ENCODE results near the gene CBY1. TPM values are rescaled to one million over a fixed set of nuclear protein-coding genes. Genes with fewer than 3 reads are reported as not detected.
A peak's percentile ranks its signal among the peaks of the same experiment; 100 is the strongest.

CBY1 gene
- total and polyA plus RNA-seq, 10 of the 15 experiments (the other 5 are each of a cell fraction or from before 2014, with no cell fraction given), result 7.3 to 18.6 (median 11.9) TPM

DNA sequence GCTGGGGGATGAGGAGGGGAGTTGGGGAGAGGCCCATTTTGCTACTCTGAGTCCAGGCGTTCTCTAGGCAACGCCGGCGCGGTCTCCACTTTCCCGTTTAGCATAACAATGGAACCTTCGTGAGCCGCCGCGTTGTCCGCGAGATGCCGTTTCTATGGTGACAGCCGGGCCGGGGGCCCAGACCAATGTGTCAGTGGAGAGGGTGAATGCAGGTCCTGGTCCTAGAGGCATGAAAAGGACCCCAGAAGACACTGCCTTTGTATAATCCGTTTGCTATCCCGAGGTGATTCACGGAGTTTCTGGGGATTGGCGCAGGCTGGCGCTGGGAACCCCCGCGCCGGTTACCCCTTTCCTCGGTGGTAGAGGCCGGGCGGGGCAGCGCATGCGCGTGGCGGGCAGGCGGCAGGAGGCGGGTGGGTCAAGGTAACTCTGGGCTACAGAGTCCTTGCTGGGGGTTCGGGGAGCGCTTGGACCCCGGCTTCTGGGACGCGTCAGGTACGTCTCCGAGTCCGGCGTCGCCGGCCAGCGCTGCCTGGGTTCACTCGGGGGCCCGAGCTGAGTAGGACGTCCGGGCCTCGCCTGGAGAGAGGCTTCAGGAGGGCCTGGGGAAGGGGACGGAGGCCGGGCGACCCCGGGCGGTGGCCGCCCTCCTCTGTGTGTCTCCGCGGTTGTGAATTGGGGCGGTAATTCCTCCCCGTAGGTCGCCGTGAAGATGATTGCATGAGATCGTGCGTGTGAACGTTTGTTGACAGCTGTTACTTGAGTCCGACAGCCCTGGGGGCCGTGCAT lies at the start of gene CBY1, which contains the start of gene FAM227A (continued):
- no peak for TF ChIP-seq MEF2B (IDR thresholded peaks at IDR 0.05; ENCODE audit: partially characterized antibody, poor library complexity, severe bottlenecking)
- peak; percentile 89 for TF ChIP-seq NRF1 (conservative IDR thresholded peaks at IDR 0.05; ENCODE audit: low read depth, low read length)
- no peak for TF ChIP-seq CBX5 (IDR thresholded peaks at IDR 0.05; ENCODE audit: low read depth)
- peak; percentile 91 for TF ChIP-seq SIN3A (IDR thresholded peaks at IDR 0.05; ENCODE audit: low read depth, low read length)
- TF ChIP-seq, protein P1, sequence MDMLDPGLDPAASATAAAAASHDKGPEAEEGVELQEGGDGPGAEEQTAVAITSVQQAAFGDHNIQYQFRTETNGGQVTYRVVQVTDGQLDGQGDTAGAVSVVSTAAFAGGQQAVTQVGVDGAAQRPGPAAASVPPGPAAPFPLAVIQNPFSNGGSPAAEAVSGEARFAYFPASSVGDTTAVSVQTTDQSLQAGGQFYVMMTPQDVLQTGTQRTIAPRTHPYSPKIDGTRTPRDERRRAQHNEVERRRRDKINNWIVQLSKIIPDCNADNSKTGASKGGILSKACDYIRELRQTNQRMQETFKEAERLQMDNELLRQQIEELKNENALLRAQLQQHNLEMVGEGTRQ (IDR thresholded peaks at IDR 0.05; ENCODE audit: borderline replicate concordance, low read depth, low read length), result no peak
- TF ChIP-seq, protein P2, sequence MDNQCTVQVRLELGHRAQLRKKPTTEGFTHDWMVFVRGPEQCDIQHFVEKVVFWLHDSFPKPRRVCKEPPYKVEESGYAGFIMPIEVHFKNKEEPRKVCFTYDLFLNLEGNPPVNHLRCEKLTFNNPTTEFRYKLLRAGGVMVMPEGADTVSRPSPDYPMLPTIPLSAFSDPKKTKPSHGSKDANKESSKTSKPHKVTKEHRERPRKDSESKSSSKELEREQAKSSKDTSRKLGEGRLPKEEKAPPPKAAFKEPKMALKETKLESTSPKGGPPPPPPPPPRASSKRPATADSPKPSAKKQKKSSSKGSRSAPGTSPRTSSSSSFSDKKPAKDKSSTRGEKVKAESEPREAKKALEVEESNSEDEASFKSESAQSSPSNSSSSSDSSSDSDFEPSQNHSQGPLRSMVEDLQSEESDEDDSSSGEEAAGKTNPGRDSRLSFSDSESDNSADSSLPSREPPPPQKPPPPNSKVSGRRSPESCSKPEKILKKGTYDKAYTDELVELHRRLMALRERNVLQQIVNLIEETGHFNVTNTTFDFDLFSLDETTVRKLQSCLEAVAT (IDR thresholded peaks at IDR 0.05), result peak; percentile 60; the same call in 1 of the 2 replicates
- TF ChIP-seq MEF2A (IDR thresholded peaks at IDR 0.05; ENCODE audit: insufficient read depth, low read depth, low read length), result no peak
- peak; percentile 99 for TF ChIP-seq KLF5 (IDR thresholded peaks at IDR 0.05; ENCODE audit: partially characterized antibody)
- no peak for TF ChIP-seq PAX8 (IDR thresholded peaks at IDR 0.05)
- TF ChIP-seq NBN (IDR thresholded peaks at IDR 0.05), result peak; percentile 61; the same call in 1 of the 2 replicates
- no peak for TF ChIP-seq GABPA (IDR thresholded peaks at IDR 0.05; ENCODE audit: low read depth)
- TF ChIP-seq, protein P3, sequence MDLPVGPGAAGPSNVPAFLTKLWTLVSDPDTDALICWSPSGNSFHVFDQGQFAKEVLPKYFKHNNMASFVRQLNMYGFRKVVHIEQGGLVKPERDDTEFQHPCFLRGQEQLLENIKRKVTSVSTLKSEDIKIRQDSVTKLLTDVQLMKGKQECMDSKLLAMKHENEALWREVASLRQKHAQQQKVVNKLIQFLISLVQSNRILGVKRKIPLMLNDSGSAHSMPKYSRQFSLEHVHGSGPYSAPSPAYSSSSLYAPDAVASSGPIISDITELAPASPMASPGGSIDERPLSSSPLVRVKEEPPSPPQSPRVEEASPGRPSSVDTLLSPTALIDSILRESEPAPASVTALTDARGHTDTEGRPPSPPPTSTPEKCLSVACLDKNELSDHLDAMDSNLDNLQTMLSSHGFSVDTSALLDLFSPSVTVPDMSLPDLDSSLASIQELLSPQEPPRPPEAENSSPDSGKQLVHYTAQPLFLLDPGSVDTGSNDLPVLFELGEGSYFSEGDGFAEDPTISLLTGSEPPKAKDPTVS (IDR thresholded peaks at IDR 0.05; ENCODE audit: low read depth, low read length), result no peak
- TF ChIP-seq, protein P4, sequence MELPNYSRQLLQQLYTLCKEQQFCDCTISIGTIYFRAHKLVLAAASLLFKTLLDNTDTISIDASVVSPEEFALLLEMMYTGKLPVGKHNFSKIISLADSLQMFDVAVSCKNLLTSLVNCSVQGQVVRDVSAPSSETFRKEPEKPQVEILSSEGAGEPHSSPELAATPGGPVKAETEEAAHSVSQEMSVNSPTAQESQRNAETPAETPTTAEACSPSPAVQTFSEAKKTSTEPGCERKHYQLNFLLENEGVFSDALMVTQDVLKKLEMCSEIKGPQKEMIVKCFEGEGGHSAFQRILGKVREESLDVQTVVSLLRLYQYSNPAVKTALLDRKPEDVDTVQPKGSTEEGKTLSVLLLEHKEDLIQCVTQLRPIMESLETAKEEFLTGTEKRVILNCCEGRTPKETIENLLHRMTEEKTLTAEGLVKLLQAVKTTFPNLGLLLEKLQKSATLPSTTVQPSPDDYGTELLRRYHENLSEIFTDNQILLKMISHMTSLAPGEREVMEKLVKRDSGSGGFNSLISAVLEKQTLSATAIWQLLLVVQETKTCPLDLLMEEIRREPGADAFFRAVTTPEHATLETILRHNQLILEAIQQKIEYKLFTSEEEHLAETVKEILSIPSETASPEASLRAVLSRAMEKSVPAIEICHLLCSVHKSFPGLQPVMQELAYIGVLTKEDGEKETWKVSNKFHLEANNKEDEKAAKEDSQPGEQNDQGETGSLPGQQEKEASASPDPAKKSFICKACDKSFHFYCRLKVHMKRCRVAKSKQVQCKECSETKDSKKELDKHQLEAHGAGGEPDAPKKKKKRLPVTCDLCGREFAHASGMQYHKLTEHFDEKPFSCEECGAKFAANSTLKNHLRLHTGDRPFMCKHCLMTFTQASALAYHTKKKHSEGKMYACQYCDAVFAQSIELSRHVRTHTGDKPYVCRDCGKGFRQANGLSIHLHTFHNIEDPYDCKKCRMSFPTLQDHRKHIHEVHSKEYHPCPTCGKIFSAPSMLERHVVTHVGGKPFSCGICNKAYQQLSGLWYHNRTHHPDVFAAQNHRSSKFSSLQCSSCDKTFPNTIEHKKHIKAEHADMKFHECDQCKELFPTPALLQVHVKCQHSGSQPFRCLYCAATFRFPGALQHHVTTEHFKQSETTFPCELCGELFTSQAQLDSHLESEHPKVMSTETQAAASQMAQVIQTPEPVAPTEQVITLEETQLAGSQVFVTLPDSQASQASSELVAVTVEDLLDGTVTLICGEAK (IDR thresholded peaks at IDR 0.05; ENCODE audit: borderline replicate concordance), result no peak; the same call in 1 of the 2 replicates
- TF ChIP-seq NR2F1 (conservative IDR thresholded peaks at IDR 0.05), result peak; percentile 39; the same call in 1 of the 2 replicates
- no peak for TF ChIP-seq WRNIP1 (IDR thresholded peaks at IDR 0.05; ENCODE audit: borderline replicate concordance, low read depth, low read length)
- peak; percentile 36; the same call in 1 of the 2 replicates for TF ChIP-seq GATAD2B (conservative IDR thresholded peaks at IDR 0.05; ENCODE audit: low read depth)
- TF ChIP-seq, protein P5, sequence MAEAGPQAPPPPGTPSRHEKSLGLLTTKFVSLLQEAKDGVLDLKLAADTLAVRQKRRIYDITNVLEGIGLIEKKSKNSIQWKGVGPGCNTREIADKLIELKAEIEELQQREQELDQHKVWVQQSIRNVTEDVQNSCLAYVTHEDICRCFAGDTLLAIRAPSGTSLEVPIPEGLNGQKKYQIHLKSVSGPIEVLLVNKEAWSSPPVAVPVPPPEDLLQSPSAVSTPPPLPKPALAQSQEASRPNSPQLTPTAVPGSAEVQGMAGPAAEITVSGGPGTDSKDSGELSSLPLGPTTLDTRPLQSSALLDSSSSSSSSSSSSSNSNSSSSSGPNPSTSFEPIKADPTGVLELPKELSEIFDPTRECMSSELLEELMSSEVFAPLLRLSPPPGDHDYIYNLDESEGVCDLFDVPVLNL (IDR thresholded peaks at IDR 0.05; ENCODE audit: low read depth, low read length), result peak; percentile 60
- TF ChIP-seq BRCA1 (IDR thresholded peaks at IDR 0.05; ENCODE audit: low read depth, low read length), result 0 out of 2 replicates have a peak, but pooled peaks have one; percentile 35
- TF ChIP-seq DPF2 (IDR thresholded peaks at IDR 0.05), result peak; percentile 16; the same call in 1 of the 2 replicates
- 0 out of 2 replicates have a peak, but pooled peaks have one; percentile 7 for TF ChIP-seq CREM (IDR thresholded peaks at IDR 0.05; ENCODE audit: low read depth)
